GM23248 (cell line): ENCODE data around the gene NCKAP1.

ENCODE experiments used
- EZH2 ChIP-seq: fragments of 200-600 bp; sonication (generic); IDR thresholded peaks from 2 replicates; pipeline ENCODE4 v1.6.1; 2018; ENCODE audit warnings: antibody characterized with exemption, mild to moderate bottlenecking; ENCODE audit not compliant: insufficient read depth, poor library complexity, severe bottlenecking
- EZH2phosphoT487 ChIP-seq: fragments of 200-600 bp; sonication (generic); IDR thresholded peaks from 2 replicates; pipeline ENCODE4 v1.6.1; 2018; ENCODE audit warnings: antibody characterized with exemption, moderate library complexity, mild to moderate bottlenecking, low read depth; ENCODE audit not compliant: insufficient read depth

- TF ChIP-seq EZH2phosphoT487 (no peak), EZH2 (no peak)
These were observed 1.1 kb downstream of the NCKAP1 start for GRCh38 chr2:183037074-183037552.
